Germinal center (tissue), 1 donor: Measurements from ENCODE around the gene CDKN2D.
"Not testable (repeated sequence)": the region's sequence is repeated elsewhere in the genome, so short reads cannot be mapped to it uniquely, and the experiment has no call there.

Source experiments
- DNase-seq: peaks from one replicate; pipeline ENCODE4 v3.0.0; 2012; ENCODE audit warnings: mixed read lengths, low spot score

The CDKN2D gene

GRCh38 chr19:10551698-10552301 is 17.0 kb downstream of the CDKN2D start:
- DNase-seq = no peak

- DNase-seq = not testable (repeated sequence)
These were observed 17.8 kb downstream of the CDKN2D start for GRCh38 chr19:10551006-10551405.

GRCh38 chr19:10550336-10550735 is 18.4 kb downstream of the CDKN2D start:
- DNase-seq = no peak

- no peak for DNase-seq
These were observed 19.0 kb downstream of the CDKN2D start for GRCh38 chr19:10549733-10550132.

- no peak for DNase-seq
These were observed 20.0 kb downstream of the CDKN2D start for GRCh38 chr19:10548746-10549276.

GRCh38 chr19:10546817-10547216 is 22.0 kb downstream of the CDKN2D start:
- no peak for DNase-seq

GRCh38 chr19:10544753-10545251 is 24.0 kb downstream of the CDKN2D start:
- DNase-seq = no peak

GRCh38 chr19:10544242-10544752 is 24.5 kb downstream of the CDKN2D start:
- DNase-seq = no peak

- DNase-seq = peak; percentile 96
These were observed 25.1 kb downstream of the CDKN2D start, which contains the start of gene ATG4D for GRCh38 chr19:10543420-10544241. Gene ATG4D (plus strand): TSS chr19:10543904. CDS start chr19:10544091, 187 bp downstream.

GRCh38 chr19:10543059-10543419 is 25.7 kb downstream of the CDKN2D start:
- no peak for DNase-seq

GRCh38 chr19:10539016-10539415 is 29.8 kb downstream of the CDKN2D start:
- DNase-seq = not testable (repeated sequence)

- no peak for DNase-seq
These were observed 30.4 kb downstream of the CDKN2D start for GRCh38 chr19:10538204-10538983.

- no peak for DNase-seq
These were observed 31.1 kb downstream of the CDKN2D start for GRCh38 chr19:10537668-10538067.

- DNase-seq = no peak
These were observed 33.2 kb downstream of the CDKN2D start for GRCh38 chr19:10535613-10536012.

GRCh38 chr19:10533646-10534386 is 35.0 kb downstream of the CDKN2D start:
- no peak for DNase-seq

GRCh38 chr19:10532457-10532856 is 36.3 kb downstream of the CDKN2D start:
- no peak for DNase-seq

- DNase-seq = not testable (repeated sequence)
These were observed 41.9 kb downstream of the CDKN2D start for GRCh38 chr19:10526887-10527286.

GRCh38 chr19:10525636-10526035 is 43.1 kb downstream of the CDKN2D start:
- DNase-seq = no peak

GRCh38 chr19:10523135-10523636 is 45.6 kb downstream of the CDKN2D start:
- DNase-seq = no peak

- DNase-seq = no peak
These were observed 47.2 kb downstream of the CDKN2D start for GRCh38 chr19:10521461-10522171.
